HG03025 (cell line): ENCODE data around the gene HPSE2.
A peak's percentile ranks its signal among the peaks of the same experiment; 100 is the strongest.

Source experiments
- ATAC-seq: cut with Tn5 transposase; IDR thresholded peaks from one replicate; pipeline ENCODE4 v1.9.1; 2021; ENCODE audit warnings: mild to moderate bottlenecking, moderate library complexity; ENCODE audit not compliant: unreplicated experiment, low FRiP score

The HPSE2 gene

DNA sequence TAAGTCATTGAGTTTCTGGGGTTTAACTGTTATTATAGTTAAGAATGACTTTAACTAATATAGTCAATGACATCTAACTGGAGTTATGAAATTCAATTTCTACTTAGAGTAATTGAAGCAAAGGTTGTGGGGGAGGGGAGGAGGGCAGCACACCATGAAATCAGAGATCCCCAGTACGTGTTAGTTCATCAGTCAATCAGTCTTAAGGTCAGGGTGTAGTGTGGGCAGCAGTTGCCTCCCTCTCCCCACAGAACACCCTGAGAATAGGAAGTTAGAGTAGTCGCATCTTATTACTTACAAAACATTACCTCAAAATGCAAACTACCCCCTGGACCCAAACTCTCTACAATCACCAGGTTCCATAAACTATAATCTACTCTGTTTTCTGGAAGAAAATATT, 781.9 kb downstream of the HPSE2 start:
- no peak for ATAC-seq

GRCh38 chr10:98450618-98451017, 785.0 kb downstream of the HPSE2 start:
- ATAC-seq, result no peak

DNA sequence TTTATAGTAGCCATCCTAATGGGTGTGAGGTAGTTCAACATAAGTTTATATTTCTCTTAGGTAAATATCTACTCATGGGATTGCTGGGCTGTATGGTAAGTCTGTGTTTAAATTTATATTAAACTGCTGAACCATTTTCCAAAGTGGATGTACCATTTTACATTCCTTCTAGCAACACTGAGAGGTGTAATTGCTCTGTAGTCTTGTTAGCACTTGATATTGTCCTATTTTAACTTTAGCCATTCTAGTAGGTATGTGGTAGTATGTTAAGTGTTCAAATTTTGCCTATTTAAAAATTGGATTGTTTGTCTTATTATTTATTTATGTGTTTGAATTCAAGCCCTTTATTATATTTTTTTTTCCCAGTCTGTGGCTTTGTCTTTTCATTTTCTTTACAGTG, 786.4 kb downstream of the HPSE2 start:
- ATAC-seq, result no peak

DNA sequence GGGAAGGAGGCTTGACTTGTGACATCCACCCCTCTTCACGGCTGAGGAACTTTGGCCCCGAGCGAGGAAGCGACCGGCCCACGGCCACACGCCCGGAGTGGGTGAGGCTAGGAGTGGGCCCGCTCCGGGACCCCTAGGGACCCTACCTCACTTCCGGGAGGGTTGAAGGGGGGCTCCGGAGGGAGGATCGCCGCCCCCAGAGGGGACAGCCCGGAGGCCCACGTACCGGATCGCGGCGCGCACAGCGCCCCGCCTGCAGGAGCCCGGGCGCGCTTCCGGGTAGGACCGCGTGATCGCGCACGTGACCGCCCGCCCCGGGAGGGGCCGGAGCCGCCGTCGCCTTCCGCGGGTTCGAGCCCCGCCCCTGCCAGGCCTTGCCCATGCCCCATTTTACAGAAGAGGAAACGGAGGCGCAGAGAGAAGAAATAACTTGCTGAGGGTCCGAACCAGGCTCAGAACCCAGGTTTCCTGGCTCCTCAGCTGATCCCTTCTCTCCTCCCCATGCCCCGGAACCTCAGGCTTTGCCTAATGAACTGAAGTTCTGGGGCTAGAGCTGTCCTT, 788.9 kb downstream of the HPSE2 start, which contains the start of gene HPS1:
Gene HPS1, minus strand, starts transcription at position 275 of the 561 bp plus-strand sequence. CDS start 3,695 bp downstream, outside the sequence.
- peak; percentile 84 for ATAC-seq

DNA sequence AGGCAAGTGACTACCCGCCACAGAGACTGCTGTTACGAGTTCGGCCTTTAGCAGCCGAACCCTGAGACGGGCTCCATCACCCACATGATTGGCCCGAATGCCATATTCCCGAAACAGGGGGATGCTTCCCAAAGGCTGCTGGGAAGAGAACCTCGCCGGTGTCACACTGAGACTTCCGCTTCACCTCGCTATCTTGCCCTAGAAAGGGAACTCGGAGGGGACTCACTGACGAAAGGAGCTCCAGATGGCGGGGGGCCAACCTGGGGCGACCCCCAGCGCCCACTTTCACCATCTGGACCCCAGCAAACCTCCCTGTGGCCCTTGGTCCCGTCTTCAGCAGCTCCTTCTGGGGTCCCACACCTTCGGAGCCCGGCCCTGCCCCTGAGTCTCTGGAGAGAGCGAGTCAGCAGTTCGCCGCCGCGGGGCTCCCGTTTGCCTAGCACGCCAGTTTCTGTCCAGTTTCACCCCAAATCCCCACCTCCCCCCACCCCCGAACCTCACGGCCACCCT, 789.4 kb downstream of the HPSE2 start:
- peak; percentile 45 for ATAC-seq

GRCh38 chr10:98445200-98445812, 790.3 kb downstream of the HPSE2 start:
- no peak for ATAC-seq

DNA sequence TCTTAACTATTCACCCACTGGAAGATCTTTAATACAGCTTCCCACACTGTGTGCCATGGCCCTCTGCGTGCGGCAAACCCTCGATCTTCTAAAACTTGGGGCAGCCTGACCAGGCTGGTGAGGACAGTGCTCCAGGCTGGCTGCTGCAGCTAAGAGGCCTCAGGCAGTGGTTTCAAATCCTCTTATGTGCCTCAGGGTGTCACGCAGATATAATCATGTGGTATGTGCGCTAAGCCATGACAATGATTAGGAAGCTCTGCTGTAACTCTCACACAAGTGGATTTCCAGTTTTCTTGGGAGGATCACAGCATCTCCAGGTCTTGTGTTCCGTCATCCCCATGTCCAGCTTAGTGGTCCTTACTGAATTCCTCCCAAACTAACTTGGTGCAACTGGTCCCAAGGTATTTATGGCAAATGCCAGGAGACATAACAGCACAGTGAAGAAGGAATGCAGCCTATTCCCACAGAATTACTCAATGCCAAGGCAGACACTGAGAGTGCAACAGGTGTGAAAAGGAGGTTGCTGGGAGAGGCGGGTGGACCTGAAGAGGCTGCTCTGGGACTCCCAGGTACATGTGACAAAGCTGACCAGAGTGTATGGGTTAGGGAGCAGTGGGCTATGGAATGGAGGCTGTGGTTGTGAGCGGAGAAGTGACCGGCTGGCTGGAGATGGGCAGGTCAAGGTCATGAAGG, 791.2 kb downstream of the HPSE2 start:
- ATAC-seq, result no peak

GRCh38 chr10:98438715-98439114, 796.9 kb downstream of the HPSE2 start:
- no peak for ATAC-seq

DNA sequence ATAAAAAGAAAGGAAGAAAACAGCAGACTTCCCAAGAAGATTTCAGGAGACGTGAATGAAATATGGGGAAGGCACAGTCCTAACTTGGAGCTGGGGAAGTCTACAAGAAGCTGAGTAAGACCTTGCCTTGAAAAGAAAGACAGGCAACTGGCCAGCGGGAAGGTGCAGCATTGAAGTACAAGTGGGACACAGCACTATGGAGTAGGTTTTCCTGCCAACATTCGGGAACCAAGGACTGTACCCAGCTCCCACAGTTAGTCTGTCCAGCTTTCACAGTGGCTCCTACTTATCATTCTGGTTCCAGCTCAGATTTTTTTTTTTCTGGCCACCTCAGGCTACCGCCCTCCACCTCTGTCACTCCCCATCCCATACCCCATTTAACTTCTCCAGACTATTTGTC, 798.9 kb downstream of the HPSE2 start:
- no peak for ATAC-seq

DNA sequence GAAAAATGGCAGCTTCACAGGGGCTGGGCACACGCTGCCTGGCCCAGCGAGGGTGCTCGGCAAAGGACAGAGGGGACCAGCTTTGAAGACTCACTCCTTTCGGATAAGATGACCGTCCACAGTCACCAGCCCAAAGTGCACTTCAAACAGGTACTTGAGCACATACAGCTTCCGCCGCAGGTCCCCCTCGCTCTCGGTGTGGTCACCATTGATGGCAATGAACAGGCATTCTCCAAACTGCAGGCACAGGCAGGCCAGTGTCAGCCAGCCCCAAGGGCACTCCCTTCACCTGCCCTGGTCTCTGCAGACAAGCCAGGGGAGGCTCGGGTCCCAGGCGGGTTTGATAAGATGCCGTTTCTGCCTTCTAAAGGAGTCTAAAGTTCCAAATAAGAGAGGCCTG, 800.5 kb downstream of the HPSE2 start:
- ATAC-seq, result no peak

- ATAC-seq, result no peak
Observed at GRCh38 chr10:98433881-98434732, 801.5 kb downstream of the HPSE2 start.

GRCh38 chr10:98433371-98433770, 802.3 kb downstream of the HPSE2 start:
- ATAC-seq, result no peak

- ATAC-seq, result no peak
Observed at GRCh38 chr10:98432330-98432729, 803.3 kb downstream of the HPSE2 start.

GRCh38 chr10:98431016-98431415, 804.6 kb downstream of the HPSE2 start:
- no peak for ATAC-seq

GRCh38 chr10:98430427-98430826, 805.2 kb downstream of the HPSE2 start:
- no peak for ATAC-seq

GRCh38 chr10:98429320-98430072, 806.2 kb downstream of the HPSE2 start:
- ATAC-seq, result no peak

DNA sequence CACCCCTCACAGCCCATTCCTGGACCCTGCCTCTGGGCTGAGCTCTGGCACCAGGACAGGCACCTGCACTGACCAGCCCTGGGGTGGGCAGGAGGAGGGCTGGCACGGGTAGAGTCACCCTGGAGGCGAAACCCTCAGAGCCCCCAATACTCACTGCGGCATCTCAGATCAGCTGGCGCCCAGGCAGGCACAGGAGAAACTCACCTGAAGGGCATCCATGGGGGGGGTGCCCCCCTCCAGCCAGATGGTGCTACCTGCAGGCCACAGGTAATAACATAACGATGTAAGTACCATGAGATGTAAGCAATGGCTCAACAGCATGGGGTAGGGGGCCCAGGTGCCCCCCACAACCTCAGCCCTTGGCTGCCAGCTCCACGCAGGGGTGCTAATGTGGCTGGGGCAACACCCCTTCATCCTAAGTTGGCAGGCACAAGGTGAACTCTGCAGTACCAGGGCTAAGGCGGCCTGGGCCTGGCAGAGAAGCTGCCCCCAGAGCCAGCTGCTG, 808.6 kb downstream of the HPSE2 start:
- ATAC-seq, result no peak

- no peak for ATAC-seq
Observed at GRCh38 chr10:98425511-98426352, 809.9 kb downstream of the HPSE2 start.
